GM19455 (cell line): ENCODE data around the gene ELMO1.

Source experiments
- ATAC-seq: cut with Tn5 transposase; IDR thresholded peaks from one replicate; pipeline ENCODE4 v1.9.1; 2021; ENCODE audit not compliant: unreplicated experiment

The ELMO1 gene

GRCh38 chr7:36821617-36822016, 627.0 kb downstream of the ELMO1 start:
- ATAC-seq = no peak

- ATAC-seq = no peak
Measured at GRCh38 chr7:36820527-36821170, 628.0 kb downstream of the ELMO1 start.

GRCh38 chr7:36819639-36820038, 629.0 kb downstream of the ELMO1 start:
- ATAC-seq = no peak

GRCh38 chr7:36814311-36814710, 634.4 kb downstream of the ELMO1 start:
- no peak for ATAC-seq

GRCh38 chr7:36811807-36812206, 636.9 kb downstream of the ELMO1 start:
- no peak for ATAC-seq

- ATAC-seq = no peak
Measured at GRCh38 chr7:36810489-36810888, 638.2 kb downstream of the ELMO1 start.

GRCh38 chr7:36810032-36810431, 638.6 kb downstream of the ELMO1 start:
- no peak for ATAC-seq

- no peak for ATAC-seq
Measured at GRCh38 chr7:36809510-36809909, 639.2 kb downstream of the ELMO1 start.

- no peak for ATAC-seq
Measured at GRCh38 chr7:36809086-36809485, 639.6 kb downstream of the ELMO1 start.

GRCh38 chr7:36806891-36807290, 641.8 kb downstream of the ELMO1 start:
- no peak for ATAC-seq
